GM19324 (cell line): Measurements from ENCODE around the gene HCFC2.

ENCODE experiments used
- ATAC-seq: cut with Tn5 transposase; IDR thresholded peaks from one replicate; pipeline ENCODE4 v1.9.1; 2021; ENCODE audit warnings: mild to moderate bottlenecking, moderate library complexity; ENCODE audit not compliant: unreplicated experiment, low FRiP score

The HCFC2 gene

GRCh38 chr12:104152685-104153241 is 88.4 kb downstream of the HCFC2 start:
- no peak for ATAC-seq

GRCh38 chr12:104154286-104154685 is 90.0 kb downstream of the HCFC2 start:
- ATAC-seq = no peak

GRCh38 chr12:104154806-104155205 is 90.5 kb downstream of the HCFC2 start:
- no peak for ATAC-seq
